ENCODE results near the gene SLC9A7.
"Not testable (repeated sequence)": the region's sequence is repeated elsewhere in the genome, so short reads cannot be mapped to it uniquely, and the experiment has no call there.

SLC9A7 gene

DNA sequence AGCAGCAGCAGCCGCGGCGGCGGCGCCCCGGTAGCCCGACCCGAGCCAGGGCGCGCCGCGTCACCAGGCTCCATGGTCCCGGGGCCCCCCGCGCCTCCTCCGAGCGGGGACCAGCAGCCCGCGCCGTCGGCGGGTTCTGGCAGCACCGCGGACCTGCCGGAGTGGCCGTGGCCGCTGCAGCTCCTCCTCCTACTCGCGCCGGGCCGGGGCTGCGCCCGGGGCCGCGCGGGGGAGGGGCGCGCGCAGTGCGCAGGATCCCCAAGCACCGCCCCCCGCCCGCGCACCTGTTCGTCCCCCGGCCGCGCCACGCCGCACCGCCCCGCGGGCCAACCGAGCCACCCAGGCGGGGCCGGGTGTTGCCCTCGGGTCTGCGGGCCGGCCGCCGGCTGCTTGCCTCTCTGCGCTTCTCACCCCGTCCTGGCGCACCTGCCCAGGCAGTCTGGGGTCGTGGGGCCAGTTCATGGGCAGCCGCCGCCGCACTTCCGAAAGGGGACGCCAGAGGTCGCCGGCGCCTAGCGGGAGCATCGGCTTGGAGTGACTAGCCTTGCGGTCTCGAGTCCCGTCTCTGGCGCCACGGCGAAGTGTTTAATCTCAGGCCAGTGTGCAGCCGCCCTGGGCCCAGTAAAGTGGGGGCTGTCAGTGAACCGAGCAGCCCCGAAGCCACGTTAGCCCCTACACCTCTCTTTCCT lies at the start of gene SLC9A7:
Gene SLC9A7 (minus strand): TSS at position 163 of the 689 bp plus-strand sequence. CDS start 89 bp downstream, at position 74.
- peak; percentile 76 for DNase-seq (ENCODE audit: low read depth)

DNA sequence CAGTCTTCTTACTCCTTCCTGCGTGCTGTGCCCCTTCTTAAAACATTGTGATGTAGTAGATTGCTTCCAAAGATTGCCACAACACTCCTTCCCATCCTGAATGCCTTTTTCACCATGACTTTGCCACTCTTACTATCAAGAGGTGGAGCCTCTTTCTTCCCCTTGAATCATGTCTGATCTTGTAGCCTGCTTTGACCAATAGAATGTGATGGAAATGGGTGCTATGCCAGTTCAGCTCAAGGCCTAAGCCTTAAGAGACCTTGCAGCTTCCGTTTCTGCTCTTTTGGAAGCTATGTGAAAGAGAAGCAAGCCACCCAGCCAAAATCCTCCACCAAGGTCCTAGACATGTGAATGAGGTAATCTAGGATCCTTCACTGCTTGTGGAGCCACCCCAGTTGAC lies 46.4 kb upstream of the SLC9A7 start:
- no peak for DNase-seq (ENCODE audit: low read depth)

DNA sequence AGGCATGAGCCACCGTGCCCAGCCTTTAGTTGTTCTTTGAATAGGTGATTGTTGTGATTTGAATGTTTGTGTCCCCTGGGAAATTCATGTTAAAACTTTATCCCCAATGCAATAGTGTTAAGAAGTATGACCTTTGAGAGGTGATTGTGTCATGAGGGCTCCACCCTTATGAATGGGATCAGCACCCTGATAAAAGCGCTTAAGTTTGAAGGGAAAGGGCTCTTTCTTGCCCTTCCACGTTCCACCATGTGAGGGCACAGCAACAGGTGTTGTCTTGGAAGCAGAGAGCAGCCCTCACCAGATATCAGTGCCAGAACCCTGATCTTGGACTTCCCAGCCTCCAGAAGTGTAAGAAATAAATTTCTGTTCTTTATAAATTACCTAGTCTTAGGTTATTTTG lies 44.2 kb upstream of the SLC9A7 start:
- DNase-seq (ENCODE audit: low read depth): no peak

DNA sequence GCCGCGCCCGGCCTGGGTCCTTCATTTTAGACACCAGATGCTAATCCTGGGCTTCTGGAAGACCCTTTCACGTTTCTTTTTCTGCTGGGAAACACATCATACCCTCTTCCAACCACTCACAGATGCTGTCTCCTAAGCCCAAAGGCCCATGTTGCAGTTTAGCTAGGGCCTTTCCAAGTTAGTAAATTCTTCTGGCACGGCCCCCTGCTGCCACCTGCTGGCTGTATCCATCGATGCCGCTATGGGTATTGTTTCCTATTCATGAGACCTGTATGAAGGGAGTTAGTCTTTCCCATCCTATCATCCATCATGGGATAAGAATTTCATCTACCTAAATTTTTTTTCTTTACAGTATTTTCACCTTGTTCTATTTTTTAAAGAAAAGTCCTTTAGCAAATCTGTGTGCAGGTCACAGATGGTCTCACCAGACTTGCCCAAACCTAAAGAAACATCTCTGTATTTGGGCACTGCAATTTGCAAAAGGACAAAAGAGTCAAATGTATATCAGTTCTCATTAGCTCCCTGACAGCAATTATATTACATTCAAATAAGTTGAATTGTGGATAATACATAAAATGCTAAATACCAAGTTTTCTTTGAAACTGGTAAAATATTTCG lies 37.8 kb upstream of the SLC9A7 start:
- peak; percentile 56 for DNase-seq (ENCODE audit: low read depth)

DNA sequence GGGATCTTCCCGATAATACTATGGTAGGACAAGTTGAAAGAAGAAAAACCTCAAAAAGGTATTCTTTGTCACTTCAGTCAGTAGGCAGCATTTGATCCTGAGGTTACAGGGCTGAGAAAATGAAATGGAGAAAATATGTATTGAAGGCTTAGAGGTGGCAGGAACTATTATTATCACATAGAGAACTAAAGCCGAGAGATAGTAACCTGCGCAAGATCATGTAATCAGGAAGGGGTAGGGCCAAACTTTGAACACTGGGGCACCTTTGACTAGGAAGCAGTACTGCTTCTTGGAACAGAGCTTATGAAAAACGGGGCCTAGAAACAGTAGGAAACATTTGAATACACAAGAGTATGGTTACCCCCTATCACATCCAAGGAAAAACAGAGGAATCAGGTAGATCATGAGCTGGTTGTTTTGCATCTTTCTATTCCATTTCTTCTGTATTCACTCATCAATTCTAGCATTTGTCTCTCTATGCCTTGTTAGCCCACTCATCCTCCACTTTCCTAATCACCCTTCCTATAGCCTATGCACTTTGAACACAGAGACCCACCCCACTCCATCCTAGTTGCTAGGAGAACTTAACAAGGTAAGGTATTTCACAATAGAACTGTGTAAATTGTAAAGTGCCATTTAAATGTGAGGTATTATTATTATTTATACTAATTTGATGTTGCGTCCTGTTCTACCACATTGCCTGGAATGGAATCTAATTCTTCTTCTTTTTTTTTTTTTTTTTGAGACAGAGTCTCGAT lies 34.6 kb upstream of the SLC9A7 start:
- DNase-seq (ENCODE audit: low read depth): no peak

DNA sequence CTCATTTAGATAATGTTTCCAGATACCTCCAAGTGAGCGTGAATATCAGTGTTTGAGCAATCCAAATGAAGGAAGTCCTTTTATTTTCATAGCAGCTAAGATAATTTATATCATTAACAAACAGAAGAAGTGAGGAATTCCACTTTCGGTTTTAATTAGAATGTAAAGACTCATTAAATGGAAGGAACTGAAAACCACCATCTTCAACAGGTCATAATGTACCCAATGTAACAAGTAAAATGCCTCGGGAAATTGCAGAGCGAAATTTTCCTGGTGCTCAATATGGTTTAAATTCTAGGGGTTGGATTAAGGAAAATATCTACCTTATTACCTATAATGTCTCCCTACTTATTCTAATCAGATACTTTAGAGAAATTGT lies 33.9 kb upstream of the SLC9A7 start:
- no peak for DNase-seq (ENCODE audit: low read depth)

DNA sequence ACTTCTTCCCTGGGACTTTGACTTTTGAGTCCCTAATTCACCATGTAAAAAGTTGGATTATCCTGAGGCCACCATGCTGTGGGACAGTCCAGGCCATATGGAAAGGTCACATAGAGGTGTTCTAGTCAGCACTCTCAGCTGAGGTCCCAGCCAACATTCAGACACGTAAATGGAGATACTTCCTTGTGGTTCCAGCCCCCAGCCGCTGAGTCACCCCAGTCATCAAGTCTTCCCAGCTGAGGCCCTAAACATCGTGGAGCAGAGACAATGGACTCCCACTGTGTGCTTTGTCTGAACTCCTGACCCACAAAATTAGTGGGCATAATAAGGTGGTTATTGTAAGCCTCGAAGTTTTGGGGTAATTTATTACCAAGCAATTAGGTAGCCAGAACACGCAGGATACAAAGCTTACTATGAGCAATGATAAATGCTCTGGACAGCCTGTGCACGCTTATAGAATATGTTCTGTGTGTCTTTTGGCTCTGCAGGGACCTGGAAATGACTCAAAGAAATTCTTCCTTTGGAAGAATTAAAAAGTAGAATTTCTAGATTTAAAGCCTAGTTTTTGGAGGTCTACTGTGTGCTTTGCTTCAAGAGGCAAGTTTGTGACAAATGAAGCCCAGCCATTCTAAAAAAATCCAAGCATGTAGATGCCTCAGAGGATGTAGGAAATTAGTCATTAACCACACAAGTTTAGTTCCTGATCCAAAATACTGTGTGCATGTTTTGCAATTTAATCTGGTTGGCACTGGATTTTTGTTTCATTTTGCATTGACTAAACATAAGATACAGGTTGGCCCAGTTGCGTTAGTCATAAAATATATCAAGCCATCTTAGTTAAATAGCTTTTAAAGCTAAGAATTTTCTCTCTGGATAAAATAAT lies 33.2 kb upstream of the SLC9A7 start:
- DNase-seq (ENCODE audit: low read depth): peak; percentile 2

DNA sequence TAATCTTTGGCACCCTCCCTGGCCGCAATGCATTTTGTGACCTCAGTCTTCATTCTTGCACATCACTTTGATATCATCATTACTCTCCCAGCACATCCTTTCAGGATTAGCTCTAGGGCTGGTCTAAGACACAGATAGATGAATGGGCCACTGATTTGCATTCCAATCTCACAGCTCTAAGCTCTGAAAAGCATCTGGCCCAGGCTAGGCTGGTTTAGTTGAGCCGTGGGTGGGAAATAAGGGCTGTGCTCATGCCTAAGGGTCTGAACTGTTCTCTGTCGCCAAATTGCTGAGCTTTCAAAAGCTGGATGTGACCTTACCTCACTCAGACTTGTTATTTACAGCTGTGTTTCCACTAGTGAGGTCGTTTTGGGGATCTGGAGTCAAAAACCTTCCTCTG lies 30.0 kb upstream of the SLC9A7 start:
- no peak for DNase-seq (ENCODE audit: low read depth)

DNA sequence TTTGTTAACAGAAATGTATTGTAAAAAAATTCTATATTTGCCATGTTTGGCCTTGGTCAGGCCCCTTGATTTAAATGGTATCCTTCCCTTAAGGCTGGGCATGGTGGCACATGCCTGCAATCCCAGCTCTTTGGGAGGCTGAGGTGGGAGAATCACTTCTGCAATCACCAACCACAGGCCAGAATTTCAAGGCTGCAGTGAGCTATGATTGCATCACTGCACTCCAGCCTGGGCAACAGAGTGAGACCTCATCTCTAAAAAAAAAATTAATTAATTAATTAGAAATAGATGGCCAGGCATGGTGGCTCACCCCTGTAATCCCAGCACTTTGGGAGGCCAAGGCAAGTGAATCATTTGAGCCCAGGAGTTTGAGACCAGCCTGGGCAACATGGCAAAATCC lies 25.5 kb upstream of the SLC9A7 start:
- not testable (repeated sequence) for DNase-seq (ENCODE audit: low read depth)

DNA sequence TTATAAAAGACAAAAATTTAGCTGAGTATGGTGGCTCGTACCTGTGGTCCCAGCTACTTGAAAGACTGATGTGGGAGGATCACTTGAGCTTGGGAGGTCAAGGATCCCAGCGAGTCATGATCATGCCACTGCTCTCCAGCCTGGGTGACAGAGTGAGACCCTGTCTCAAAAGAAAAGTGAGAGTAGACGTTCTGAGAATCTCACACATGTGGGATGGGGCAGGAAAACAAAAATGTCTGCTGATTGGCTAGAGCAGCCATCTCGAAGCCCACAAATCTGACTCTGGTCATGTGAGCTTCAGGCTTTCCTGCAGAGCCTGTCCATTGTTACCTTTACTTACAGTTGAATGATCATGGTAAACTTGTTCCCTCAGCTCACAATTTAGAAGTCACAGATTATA lies 23.1 kb upstream of the SLC9A7 start:
- no peak for DNase-seq (ENCODE audit: low read depth)

DNA sequence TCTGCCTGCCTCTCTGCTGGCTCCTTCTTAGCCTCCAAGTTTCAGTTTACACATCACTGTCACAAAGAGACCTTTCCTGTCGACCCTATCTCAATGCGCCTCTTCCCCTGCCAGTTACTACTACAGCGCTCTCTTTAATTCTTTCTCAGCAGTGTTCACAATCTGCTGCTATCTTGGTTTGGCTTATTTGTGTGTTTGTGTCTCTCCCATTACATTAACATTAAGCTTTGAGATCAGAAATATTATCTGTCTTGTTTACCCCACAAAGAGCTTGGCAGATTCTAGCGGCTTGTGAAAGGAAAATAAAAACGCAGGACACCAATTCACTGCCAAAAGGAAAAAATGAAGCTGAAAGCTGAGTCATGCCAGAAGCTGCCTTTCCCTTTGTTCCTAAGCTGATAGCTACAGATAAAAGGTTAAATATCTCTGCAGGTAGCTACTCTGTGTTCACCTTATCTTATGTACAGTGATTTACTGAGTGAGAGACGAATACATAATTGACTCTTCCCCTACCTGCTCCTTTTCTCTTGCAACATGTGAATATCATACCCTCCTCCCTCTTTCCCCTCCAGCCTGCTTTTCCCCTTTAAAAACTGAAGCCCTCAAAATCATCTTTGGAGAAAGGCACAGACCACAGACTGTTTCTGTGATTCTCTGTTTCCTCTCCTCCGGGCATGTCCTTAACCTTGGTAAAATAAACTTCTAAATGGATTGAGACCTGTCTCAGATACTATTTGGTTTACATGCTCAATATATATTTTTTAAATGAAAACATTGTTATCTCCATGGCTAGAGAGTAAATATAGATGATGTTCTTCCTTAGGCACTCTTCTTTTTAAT lies 19.3 kb upstream of the SLC9A7 start:
- no peak for DNase-seq (ENCODE audit: low read depth)

DNA sequence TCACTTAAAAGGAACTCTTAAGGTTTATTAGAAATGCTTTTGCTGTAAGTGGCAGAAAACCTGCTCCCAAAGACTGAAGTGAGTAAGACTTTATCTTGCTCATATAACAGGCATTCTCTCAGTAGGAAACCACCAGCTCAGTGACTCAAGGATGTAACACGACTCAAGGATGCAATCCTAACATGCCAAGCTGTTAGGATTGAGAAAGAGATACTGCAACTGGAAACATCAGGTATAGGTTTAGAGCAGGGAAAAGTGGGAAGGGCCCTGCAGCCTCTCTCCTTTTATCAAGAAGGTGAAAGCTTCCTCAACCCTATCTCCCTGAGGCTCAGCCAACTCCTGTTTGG lies 11.9 kb upstream of the SLC9A7 start:
- no peak for DNase-seq (ENCODE audit: low read depth)

DNA sequence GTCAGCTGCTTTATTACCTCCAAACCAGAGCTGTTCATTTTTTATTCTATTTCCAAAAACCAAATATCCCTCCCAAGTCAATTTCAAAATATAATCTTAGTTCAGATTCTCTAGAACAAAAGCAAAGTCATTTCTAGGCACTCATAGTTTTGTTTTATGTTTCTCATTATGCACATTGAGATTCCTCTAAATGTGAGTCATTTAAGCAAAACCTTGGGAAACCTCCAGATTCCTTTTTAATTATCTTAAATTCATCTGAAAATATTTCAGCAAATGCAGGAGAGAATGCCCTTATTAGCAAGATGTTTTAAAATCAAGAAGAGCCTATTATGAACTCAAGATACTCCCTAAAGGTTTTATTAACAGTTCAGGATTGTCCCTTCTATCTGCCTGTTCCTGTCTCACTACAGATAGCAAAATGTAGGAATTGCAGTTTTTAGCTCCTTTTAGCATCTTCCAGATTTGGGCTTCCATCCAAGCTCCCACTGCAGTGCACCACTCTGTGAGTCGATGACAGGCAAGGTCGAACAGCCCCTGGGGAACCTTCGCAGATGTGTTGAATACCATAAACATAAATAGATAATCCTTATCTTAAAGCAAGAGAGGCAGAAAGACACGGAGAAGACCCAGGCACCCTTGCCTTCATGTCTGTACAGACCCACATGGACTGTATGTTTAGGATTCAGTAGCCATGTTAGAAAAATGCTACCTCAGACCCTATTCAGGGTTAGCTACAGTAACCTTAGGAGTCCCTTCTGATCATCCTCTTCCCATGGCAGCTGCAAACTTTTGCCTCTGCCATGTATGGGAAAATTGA lies 11.3 kb upstream of the SLC9A7 start:
- no peak for DNase-seq (ENCODE audit: low read depth)

DNA sequence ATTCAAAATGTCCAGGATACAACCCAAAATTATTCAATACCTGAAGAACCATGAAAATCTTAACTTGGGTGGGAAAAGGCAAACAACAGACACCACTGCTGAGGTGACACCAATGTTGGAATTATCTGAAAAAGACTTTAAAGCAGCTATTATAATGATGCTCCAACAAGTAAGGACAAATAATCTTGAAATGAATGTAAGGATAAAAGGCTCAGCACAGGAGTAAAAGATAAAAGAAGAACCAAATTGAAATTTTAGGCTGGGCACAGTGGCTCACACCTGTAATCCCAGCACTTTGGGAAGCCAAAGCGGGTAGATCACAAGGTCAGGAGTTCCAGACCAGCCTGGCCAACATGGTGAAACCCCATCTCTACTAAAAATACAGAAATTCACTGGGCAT lies 4.0 kb upstream of the SLC9A7 start:
- DNase-seq (ENCODE audit: low read depth): no peak

DNA sequence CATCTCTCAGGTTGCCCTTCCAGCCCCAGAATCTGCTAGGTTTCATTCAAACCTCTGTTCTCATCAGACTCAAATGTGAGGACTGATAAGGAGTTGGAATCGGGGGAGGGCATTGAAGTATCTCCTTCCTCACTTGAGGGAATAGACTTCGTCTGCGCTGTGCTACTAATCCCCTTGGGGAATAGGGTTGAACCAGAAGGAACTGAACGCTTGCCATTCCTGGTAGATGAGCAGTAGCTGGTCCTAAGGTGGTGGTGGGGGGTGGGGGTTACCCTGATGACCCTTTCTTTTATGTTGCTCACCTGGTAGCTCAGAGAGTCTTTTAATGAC lies 692 bp upstream of the SLC9A7 start:
- DNase-seq (ENCODE audit: low read depth): no peak

DNA sequence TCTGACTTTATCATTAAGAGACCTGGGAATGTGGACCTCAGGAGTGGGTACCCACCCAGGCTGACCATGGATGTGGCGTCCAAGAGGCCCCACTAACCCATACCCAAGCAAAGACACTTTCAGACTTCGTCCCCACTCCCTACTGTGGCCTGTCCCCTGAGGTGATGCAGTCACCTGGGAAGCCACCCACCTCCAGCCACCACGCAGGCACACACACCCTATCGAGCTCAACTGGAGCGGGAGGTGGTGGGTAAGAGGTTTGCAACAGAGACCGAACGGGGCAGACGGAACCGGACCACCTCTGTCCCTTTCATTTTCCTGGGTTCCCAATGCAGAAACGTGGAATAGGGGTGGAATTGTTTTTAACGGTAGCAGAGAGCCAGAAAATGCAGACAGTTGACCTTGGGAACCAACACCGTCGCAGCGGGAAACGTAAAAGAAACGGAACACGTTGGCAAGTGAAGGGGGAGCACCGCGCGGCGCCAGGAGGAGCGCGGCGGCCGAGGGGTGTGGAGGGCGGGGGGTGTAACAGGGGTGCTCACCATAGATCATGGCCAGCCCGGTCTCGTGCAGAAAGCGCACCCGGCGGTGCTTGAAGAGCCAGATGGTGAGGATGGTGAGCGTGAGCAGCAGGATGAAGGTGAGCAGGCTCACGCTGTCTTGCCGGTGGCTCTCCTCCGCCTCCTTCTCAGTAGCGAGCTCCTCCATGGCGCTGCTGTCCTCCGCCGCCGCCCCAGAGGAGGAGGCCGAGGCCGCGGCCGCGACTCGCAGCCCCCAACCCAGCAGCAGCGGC lies 559 bp downstream of the SLC9A7 start:
- peak; percentile 20 for DNase-seq (ENCODE audit: low read depth)

DNA sequence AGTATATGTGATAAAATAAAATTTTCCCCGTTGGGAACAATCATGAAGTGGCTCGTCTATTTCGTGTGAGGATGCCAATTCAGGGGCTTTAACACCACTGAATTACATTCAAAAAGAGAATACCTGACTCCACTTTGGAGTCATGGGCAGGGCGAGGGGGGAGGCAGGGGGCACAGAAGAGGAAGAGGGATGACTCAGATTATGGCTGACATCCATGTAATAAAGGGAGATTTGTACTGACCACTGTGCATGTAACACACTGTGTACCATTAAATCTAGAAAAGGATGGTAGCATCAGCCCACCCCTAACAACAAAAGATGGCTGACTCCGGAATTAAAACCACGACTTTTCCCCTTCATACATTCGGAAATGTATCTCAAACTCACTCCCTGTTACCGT lies 1.3 kb downstream of the SLC9A7 start:
- DNase-seq (ENCODE audit: low read depth): no peak

DNA sequence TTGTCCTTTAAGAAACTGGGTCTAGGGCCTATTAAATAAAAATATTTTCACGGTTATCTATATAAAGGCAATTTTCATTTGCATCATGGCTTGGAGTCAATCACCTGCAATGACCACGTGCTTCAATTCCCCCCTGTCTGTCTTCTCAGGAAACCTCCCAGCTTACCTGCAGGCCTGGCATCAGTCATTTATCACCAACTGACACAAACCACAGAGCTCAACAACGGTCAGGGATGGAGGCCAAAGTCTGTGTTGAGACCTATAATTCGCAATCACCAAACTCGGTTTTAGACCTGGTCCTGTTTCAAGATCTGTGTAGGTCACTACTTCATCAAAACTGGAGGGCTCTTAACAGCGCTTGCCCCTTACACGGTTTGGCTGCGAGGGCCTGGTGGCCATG lies 1.9 kb downstream of the SLC9A7 start:
- no peak for DNase-seq (ENCODE audit: low read depth)

DNA sequence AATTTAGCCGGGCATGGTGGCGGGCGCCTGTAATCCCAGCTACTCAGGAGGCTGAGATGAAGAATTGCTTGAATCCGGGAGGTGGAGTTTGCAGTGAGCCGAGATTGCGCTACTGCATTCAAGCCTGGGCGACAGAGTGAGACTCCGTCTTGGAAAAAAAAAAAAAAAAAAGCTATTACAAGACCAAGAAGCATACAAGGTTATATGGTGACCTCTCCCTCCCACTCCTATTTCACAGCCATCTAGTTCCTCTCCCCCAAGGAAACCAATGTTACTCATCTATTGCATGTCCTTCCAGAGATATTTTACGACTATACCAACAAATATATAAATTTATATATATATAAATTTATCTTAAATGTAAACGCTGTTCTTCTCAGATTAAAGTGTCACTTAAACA lies 3.2 kb downstream of the SLC9A7 start:
- DNase-seq (ENCODE audit: low read depth): no peak

DNA sequence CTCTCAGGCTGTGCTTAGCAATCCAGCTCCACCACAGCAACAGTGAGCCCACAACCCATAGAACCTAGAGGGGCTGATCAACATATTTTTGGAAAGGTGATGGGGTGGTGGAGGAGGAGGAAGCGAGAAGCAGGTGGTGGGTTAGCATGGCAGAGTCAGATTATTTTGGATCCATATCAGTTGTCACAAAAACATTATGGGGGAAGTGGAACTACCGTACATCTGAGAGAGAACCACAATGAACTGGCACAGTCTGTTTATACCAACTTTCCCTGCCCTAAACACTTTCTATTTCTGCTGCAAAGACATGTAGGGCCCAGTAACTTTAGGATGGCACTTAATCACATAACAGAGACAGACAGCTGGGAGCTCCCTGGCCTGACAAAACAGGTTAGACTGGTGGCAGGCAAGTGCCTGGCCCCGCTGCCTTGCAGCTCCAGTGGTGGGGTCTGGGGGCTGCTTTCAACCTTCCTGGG lies 4.3 kb downstream of the SLC9A7 start:
- DNase-seq (ENCODE audit: low read depth): no peak

Measured in activated T-cell treated with anti-CD3 and anti-CD28 coated beads for 48 hours (primary cell).